SK-N-SH (cell line): ENCODE data around the gene RASD2. TPM values are rescaled to one million over a fixed set of nuclear protein-coding genes. Genes with fewer than 3 reads are reported as not detected.
A peak's percentile ranks its signal among the peaks of the same experiment; 100 is the strongest.

Experiments used
- CTCF ChIA-PET: fragments of 300-600, 350-600 bp; formaldehyde crosslinking; extraction: SDS; loops from one replicate; lab custom pipeline; 2021; lab: Yijun Ruan, JAX
- POLR2A ChIA-PET: fragments of 350-600 bp; sonication (Branson Sonifier 250); formaldehyde crosslinking; extraction: SDS; loops from one replicate; lab custom pipeline; 2020; ENCODE audit warnings: antibody characterized with exemption, inconsistent platforms; lab: Yijun Ruan, JAX
- DNase-seq: peaks from one replicate; pipeline ENCODE4 v3.0.0; 2012
- H2AFZ ChIP-seq: fragments of 200-600 bp; sonication (generic); 2 replicates; pipeline ENCODE4 v1.8.1; 2016; ENCODE audit warnings: antibody characterized with exemption, mild to moderate bottlenecking, low read depth
- H3F3A ChIP-seq: fragments of 200-600 bp; sonication (generic); replicated peaks from 2 replicates; pipeline ENCODE3; 2016; ENCODE audit warnings: antibody characterized with exemption, mild to moderate bottlenecking; ENCODE audit not compliant: insufficient read depth
- H3K27ac ChIP-seq, 2 experiments: fragments of 200-500 bp in 1 of 2; fragments of 200-600 bp in 1 of 2; sonication (Bioruptor generic) in 1 of 2; sonication (generic), shearing (Covaris generic) in 1 of 2; 2 replicates each; pipeline versions ENCODE4 v1.5.1 to v1.6.1; 2014 to 2016; ENCODE audit warnings: low read depth in 2 of 2, inconsistent platforms in 1 of 2, low read length in 1 of 2, mild to moderate bottlenecking in 1 of 2, mixed read lengths in 1 of 2
- H3K27me3 ChIP-seq: fragments of 200-600 bp; sonication (generic), shearing (Covaris generic); 2 replicates; pipeline ENCODE4 v1.6.1; 2016; ENCODE audit warnings: mixed run types; ENCODE audit not compliant: insufficient read depth
- H3K36me3 ChIP-seq, 2 experiments: fragments of 200-500 bp in 1 of 2; fragments of 200-600 bp in 1 of 2; sonication (Bioruptor generic) in 1 of 2; sonication (generic) in 1 of 2; replicated peaks in 1 of 2; 2 replicates each; pipeline versions ENCODE3 to v1.5.1; 2014 to 2016; ENCODE audit warnings: low read length in 1 of 2, mild to moderate bottlenecking in 1 of 2; ENCODE audit not compliant: insufficient read depth in 2 of 2, control insufficient read depth in 1 of 2
- H3K4me1 ChIP-seq, 2 experiments: fragments of 200-500 bp in 1 of 2; fragments of 200-600 bp in 1 of 2; sonication (Bioruptor generic) in 1 of 2; sonication (generic), shearing (Covaris generic) in 1 of 2; 2 replicates each; pipeline versions ENCODE4 v1.5.1 to v1.6.1; 2014 to 2016; ENCODE audit warnings: low read depth in 1 of 2, low read length in 1 of 2, mixed run types in 1 of 2; ENCODE audit not compliant: insufficient read depth in 2 of 2, control insufficient read depth in 1 of 2
- H3K4me2 ChIP-seq: fragments of 200-600 bp; sonication (generic), shearing (Covaris generic); 2 replicates; pipeline ENCODE4 v1.6.1; 2017; ENCODE audit warnings: mixed run types
- H3K4me3 ChIP-seq, 2 experiments: fragments of 200-500 bp in 1 of 2; fragments of 200-600 bp in 1 of 2; sonication (Bioruptor generic) in 1 of 2; sonication (generic), shearing (Covaris generic) in 1 of 2; 2 replicates each; pipeline versions ENCODE4 v1.5.1 to v1.8.1; 2014 to 2016; ENCODE audit warnings: low read depth in 2 of 2, inconsistent platforms in 1 of 2, low read length in 1 of 2, mild to moderate bottlenecking in 1 of 2, mixed read lengths in 1 of 2, moderate library complexity in 1 of 2
- H3K79me2 ChIP-seq: fragments of 200-600 bp; sonication (generic); 2 replicates; pipeline ENCODE4 v1.8.1; 2017; ENCODE audit warnings: mild to moderate bottlenecking; ENCODE audit not compliant: insufficient read depth
- H3K9ac ChIP-seq: fragments of 200-600 bp; sonication (generic); 2 replicates; pipeline ENCODE4 v1.6.1; 2017; ENCODE audit warnings: mixed run types
- H3K9me2 ChIP-seq: fragments of 200-600 bp; sonication (generic); 2 replicates; pipeline ENCODE4 v1.6.1; 2017; ENCODE audit warnings: mixed run types
- H3K9me3 ChIP-seq: fragments of 200-600 bp; sonication (generic); 2 replicates; pipeline ENCODE4 v1.6.1; 2017; ENCODE audit warnings: mixed run types, mild to moderate bottlenecking, moderate library complexity
- H4K20me1 ChIP-seq: fragments of 200-600 bp; sonication (generic); 2 replicates; pipeline ENCODE4 v1.6.1; 2017; ENCODE audit warnings: mild to moderate bottlenecking, mixed run types; ENCODE audit not compliant: insufficient read depth
- CHD2 ChIP-seq: fragments of 150-350 bp; IDR thresholded peaks from 2 replicates; pipeline ENCODE4 v1.6.1; 2018; ENCODE audit warnings: low read length; ENCODE audit not compliant: partially characterized antibody
- ELF1 ChIP-seq: IDR thresholded peaks from 2 replicates; pipeline ENCODE4 v1.4.0; 2012
- EP300 ChIP-seq, 2 experiments: IDR thresholded peaks; 2 replicates each; pipeline versions ENCODE4 v1.4.0 to v1.6.1; 2012; ENCODE audit warnings: borderline replicate concordance in 1 of 2, low read depth in 1 of 2, low read length in 1 of 2
- EZH2phosphoT487 ChIP-seq: fragments of 200-600 bp; sonication (generic); IDR thresholded peaks from 2 replicates; pipeline ENCODE4 v1.6.1; 2017; ENCODE audit warnings: low read depth, mixed run types, mild to moderate bottlenecking, antibody characterized with exemption, moderate library complexity, borderline replicate concordance
- FOXM1 ChIP-seq: IDR thresholded peaks from 2 replicates; pipeline ENCODE4 v1.4.0; 2012; ENCODE audit warnings: low read depth, mild to moderate bottlenecking
- GATA2 ChIP-seq: sonication (generic); formaldehyde crosslinking; IDR thresholded peaks from 2 replicates; pipeline ENCODE4 v1.5.0; 2020; ENCODE audit warnings: mild to moderate bottlenecking, missing genetic modification reagents
- JUND ChIP-seq: IDR thresholded peaks from 2 replicates; pipeline ENCODE4 v1.4.0; 2012
- MAX ChIP-seq: IDR thresholded peaks from 2 replicates; pipeline ENCODE4 v1.4.0; 2012; ENCODE audit warnings: low read depth
- MEF2A ChIP-seq: IDR thresholded peaks from 2 replicates; pipeline ENCODE4 v1.4.0; 2012; ENCODE audit warnings: low read depth, borderline replicate concordance
- MXI1 ChIP-seq: IDR thresholded peaks from 2 replicates; pipeline ENCODE4 v1.6.1; 2012; ENCODE audit warnings: mild to moderate bottlenecking, low read depth, low read length, improper control_type of control experiment
- NFIC ChIP-seq: IDR thresholded peaks from 2 replicates; pipeline ENCODE4 v1.4.0; 2012; ENCODE audit warnings: borderline replicate concordance
- PBX3 ChIP-seq: IDR thresholded peaks from 2 replicates; pipeline ENCODE4; 2012
- POLR2AphosphoS5 ChIP-seq: IDR thresholded peaks from 2 replicates; pipeline ENCODE4 v1.6.1; 2012; ENCODE audit warnings: low read depth, low read length
- RAD21 ChIP-seq: IDR thresholded peaks from 2 replicates; pipeline ENCODE4 v1.6.1; 2012; ENCODE audit warnings: mild to moderate bottlenecking, low read length
- RCOR1 ChIP-seq: fragments of 150-350 bp; IDR thresholded peaks from 2 replicates; pipeline ENCODE4 v1.6.1; 2017; ENCODE audit warnings: antibody characterized with exemption, low read length
- RFX5 ChIP-seq: IDR thresholded peaks from 2 replicates; pipeline ENCODE4 v1.6.1; 2012; ENCODE audit warnings: mild to moderate bottlenecking, improper control_type of control experiment, low read length
- TAF1 ChIP-seq: IDR thresholded peaks from 2 replicates; pipeline ENCODE4 v1.6.1; 2012; ENCODE audit warnings: low read depth, mild to moderate bottlenecking, low read length, moderate library complexity, borderline replicate concordance
- TCF12 ChIP-seq: IDR thresholded peaks from 2 replicates; pipeline ENCODE4 v1.4.0; 2012
- USF2 ChIP-seq: fragments of 150-350 bp; IDR thresholded peaks from 2 replicates; pipeline ENCODE4 v1.6.1; 2017; ENCODE audit warnings: antibody characterized with exemption, low read length, low read depth, borderline replicate concordance
- ZBTB33 ChIP-seq: IDR thresholded peaks from 2 replicates; pipeline ENCODE4 v1.4.0; 2012; ENCODE audit warnings: low read depth, borderline replicate concordance
- WGBS: methylation state at CpG from one replicate; pipeline ENCODE4 v1.1.6; 2017; ENCODE audit warnings: low lambda C conversion rate; 5-methylcytosine and 5-hydroxymethylcytosine counted together
- polyA plus RNA-seq, 3 experiments: library from polyadenylated mRNA; depleted of rRNA; stranded (reverse); fragments of >200 nt; gene quantifications; 2 replicates each; pipeline ENCODE4 v1.2.3, GENCODE V29; 2012

The RASD2 gene
- polyA plus RNA-seq, 1 of the 3 experiments (the other 2 are of a cell fraction) = 0.30 TPM

- Histone ChIP-seq H3K4me1 (peaks cover 4 to 51% of the 10 kb centered on the region in 2 experiments; a peak in 2 of 4 replicates), H3K9ac (no peak overlapping the region), H3K27ac (peak overlapping the region in 1 of 2 experiments; percentile 64; a peak in 1 of 4 replicates), H4K20me1 (no peaks in the 10 kb centered on the region), H2AFZ (no peak overlapping the region), H3K9me3 (no peaks in the 10 kb centered on the region), H3K27me3 (no peaks in the 10 kb centered on the region), H3K4me3 (no peak overlapping the region), H3K9me2 (no peaks in the 10 kb centered on the region), H3F3A (peaks cover 10% of the 10 kb centered on the region), H3K4me2 (no peak overlapping the region), H3K36me3 (no peaks in the 10 kb centered on the region), H3K79me2 (no peaks in the 10 kb centered on the region)
- ChIA-PET CTCF (interaction anchor here (0.7 to 3.3 kb wide), 8 partner anchors 18 to 157 kb away, joined by 3 to 17 read pairs (median 3); no protein-coding TSS in a partner anchor), POLR2A (no interaction called here)
- 77% methylated on average over 4 of the region's 5 CpGs for WGBS
- no peak for DNase-seq
- TF ChIP-seq JUND (no peak), MAX (no peak), FOXM1 (no peak), RAD21 (no peak), TAF1 (no peak), RFX5 (no peak), USF2 (no peak), ELF1 (no peak), TCF12 (no peak), POLR2AphosphoS5 (no peak), MEF2A (no peak), MXI1 (no peak), NFIC (no peak), CHD2 (no peak)
Measured at GRCh38 chr22:35587896-35588295, 47.3 kb downstream of the RASD2 start.

GRCh38 chr22:35589071-35589755, 48.6 kb downstream of the RASD2 start:
- H3K4me2 ChIP-seq = no peak overlapping the region
- H2AFZ ChIP-seq = peak overlapping the region; percentile 53; the same call in 1 of the 2 replicates
- CTCF ChIA-PET = interaction anchor here (3.3 kb wide), 1 partner anchor 158 kb away, joined by 17 read pairs; no protein-coding TSS in a partner anchor
- H3F3A ChIP-seq = peaks cover 10% of the 10 kb centered on the region
- H3K9ac ChIP-seq = no peak overlapping the region
- DNase-seq = no peak
- H3K4me1 ChIP-seq = peaks cover 4 to 46% of the 10 kb centered on the region in 2 experiments; a peak in 2 of 4 replicates
- H4K20me1 ChIP-seq = no peaks in the 10 kb centered on the region
- POLR2A ChIA-PET = no interaction called here
- H3K9me3 ChIP-seq = no peaks in the 10 kb centered on the region
- no peaks in the 10 kb centered on the region for H3K27me3 ChIP-seq
- peak overlapping the region in 1 of 2 experiments; percentile 52; a peak in 2 of 4 replicates for H3K27ac ChIP-seq
- no peak overlapping the region for H3K4me3 ChIP-seq
- no peaks in the 10 kb centered on the region for H3K36me3 ChIP-seq
- WGBS = 58% methylated on average over 10 of the region's 11 CpGs
- H3K79me2 ChIP-seq = no peaks in the 10 kb centered on the region
- H3K9me2 ChIP-seq = no peaks in the 10 kb centered on the region
- TF ChIP-seq RAD21 (no peak), EZH2phosphoT487 (no peak), ZBTB33 (no peak), MAX (no peak), EP300 (IDR thresholded peaks at IDR 0.05; ENCODE audit: borderline replicate concordance in 1 of 2, low read depth in 1 of 2, low read length in 1 of 2) (peak in 1 of 2 experiments; percentile 23; a peak in 1 of 4 replicates), RFX5 (no peak), TCF12 (peak; percentile 53; the same call in 1 of the 2 replicates), PBX3 (peak; percentile 39; the same call in 1 of the 2 replicates), RCOR1 (no peak), ELF1 (no peak), MXI1 (no peak), GATA2 (no peak), NFIC (no peak; the same call in 1 of the 2 replicates), USF2 (no peak), CHD2 (no peak)
